NOMO-1 (cell line): ENCODE results near the gene SLC24A3.

Source experiments
- DNase-seq, 2 experiments: peaks; one replicate each; lab custom pipeline; 2025; ENCODE audit not compliant: unreplicated experiment in 2 of 2; lab: John Stamatoyannopoulos, UW

SLC24A3 gene

DNA sequence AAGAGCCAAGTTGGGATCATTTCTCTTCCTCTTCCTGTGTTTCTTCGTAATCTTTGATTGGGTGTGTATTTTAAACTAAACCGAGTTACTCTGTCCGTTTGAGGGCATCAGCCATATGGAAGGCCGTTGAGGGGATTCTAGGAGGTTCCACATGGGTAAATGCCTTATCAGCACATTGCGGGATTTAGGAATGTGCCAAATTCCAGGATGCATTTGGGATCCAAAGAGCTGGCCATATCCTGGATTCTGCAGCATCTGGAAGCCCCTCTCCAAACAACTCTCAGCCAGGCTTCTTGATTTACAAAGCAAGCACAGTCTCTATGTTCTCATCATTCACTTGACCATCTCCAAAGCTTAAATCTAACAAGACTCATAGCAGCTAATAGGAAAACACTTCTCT lies 478.0 kb downstream of the SLC24A3 start:
- no peak for DNase-seq

DNA sequence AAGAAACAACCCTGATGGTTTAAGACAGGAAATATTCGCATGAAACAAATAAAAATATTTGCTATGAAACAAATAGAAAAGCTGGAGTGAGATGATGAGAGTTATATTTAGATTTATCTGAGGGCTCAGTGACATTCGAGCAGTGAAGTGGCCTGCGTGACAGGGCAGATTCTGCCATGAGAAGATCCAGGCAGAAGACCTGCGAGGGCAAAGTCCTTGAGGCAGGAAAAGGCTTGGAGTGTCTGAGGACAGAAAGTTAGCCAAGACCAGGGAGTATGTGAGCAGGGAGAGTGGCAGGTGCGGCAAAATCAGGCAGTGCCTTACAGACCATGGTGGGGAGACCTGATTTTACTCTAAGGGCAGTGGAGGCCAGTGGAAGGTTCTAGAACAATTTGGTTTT lies 478.7 kb downstream of the SLC24A3 start:
- no peak for DNase-seq

DNA sequence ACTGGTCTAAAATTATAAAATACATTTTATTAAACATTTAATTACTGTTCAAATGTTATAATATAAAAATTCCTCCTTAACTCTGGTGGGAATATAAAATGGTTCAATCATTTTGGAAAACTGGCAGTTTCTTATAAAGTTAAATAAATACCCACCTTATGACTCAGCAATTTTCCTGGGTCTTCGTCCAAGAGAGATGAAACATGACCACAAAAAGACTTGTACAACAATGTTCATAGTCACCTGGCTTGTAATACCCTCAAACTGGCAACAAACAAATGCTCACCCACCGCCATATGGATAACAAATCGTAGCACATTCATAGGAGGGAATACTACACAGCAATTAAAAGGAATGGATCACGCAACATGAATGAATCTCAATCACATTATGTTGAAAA lies 479.7 kb downstream of the SLC24A3 start:
- no peak for DNase-seq

DNA sequence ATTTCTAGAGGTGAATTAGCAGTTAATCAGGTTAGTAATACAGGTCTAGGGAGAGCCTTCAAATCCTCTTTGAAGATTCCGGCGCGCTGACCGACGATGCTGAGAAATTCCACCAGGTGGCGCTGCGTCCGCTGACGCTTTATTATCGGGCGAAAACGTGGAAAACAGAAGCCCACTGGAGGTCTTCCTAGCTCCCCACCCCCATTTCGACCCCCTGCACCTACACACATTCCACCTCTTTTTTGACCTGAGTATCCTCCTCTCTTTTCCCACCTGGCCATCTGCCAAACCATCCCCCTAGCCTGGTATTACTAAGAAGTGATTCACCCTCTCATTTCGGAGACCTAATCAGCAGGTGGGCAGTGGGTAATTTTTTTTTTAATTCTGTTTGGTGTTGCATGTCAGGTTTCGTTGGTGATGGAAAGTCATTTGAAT lies 480.3 kb downstream of the SLC24A3 start:
- DNase-seq, result peak in 1 of 2 experiments; percentile 21

DNA sequence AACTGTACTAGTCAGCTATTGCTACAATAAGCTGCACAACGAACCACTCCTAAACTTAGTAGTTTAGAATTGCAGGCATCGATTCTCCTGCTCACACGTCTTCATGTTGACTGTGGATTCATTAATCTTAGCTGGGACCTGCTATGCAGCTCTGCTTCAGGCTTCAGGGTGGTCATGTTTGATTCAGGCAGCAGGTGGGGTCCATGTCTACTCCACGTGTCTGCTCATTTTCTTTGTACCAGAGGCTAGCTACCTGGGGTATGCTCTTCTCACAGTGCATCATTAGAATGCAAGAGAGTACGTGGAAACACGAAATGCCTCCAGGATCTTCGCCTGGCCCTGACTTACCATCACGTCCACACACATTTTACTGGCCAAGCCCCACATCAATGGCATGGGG lies 481.1 kb downstream of the SLC24A3 start:
- DNase-seq, result no peak

DNA sequence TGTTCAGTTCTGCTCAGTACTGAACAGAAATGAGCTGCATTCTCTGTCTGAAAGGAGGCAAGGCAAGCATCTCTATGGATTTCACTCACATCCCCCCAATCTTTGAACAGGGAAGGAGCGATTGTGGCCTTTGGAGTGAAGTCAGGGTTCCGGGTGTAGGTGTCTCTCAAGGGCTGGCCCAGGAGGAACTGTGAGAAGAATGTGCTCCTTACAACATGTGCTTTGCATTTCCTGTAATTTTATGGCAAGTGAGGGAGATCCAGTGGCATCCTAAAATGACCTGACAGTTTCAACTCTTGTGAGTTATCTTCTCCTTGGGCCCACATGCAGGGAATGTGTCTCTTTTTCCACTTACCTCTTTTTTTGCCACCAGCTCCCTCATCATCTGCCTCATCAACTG lies 482.6 kb downstream of the SLC24A3 start:
- DNase-seq, result peak; percentile 31 to 35

DNA sequence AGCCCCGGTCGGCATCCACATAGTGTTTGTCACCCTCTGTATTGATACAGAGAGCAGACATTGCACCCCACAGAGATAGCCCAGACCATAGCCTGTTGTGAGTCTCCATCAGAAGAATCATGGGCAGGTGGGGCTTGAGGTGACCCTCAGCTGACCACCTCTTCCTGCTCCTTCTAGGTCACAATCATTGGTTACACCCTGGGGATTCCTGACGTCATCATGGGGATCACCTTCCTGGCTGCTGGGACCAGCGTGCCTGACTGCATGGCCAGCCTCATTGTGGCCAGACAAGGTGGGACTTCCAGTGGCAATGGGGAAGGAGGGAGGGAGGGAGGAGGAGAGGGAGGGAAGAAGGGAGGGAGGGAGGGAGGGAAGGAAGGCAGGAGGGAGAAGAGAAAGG lies 484.2 kb downstream of the SLC24A3 start:
- DNase-seq, result no peak

DNA sequence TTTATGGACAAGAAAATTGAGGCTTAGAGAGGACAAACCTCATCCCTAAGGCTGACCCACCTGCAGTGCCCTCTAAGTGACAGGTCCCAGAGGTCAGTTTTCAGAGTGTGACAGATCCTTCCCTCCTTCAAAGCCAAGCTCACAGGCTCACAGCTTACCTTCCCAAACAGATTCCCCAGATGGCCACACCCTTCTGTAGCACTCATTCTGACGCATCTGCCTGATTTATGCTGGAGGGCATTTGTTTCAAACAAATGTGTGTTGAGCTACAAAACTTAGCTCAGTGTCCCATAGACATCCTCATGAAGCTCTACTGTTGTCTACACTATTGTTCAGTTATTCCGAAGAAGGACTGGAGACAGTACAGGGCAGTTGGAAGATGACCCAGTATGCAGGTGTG lies 485.0 kb downstream of the SLC24A3 start:
- DNase-seq, result no peak

DNA sequence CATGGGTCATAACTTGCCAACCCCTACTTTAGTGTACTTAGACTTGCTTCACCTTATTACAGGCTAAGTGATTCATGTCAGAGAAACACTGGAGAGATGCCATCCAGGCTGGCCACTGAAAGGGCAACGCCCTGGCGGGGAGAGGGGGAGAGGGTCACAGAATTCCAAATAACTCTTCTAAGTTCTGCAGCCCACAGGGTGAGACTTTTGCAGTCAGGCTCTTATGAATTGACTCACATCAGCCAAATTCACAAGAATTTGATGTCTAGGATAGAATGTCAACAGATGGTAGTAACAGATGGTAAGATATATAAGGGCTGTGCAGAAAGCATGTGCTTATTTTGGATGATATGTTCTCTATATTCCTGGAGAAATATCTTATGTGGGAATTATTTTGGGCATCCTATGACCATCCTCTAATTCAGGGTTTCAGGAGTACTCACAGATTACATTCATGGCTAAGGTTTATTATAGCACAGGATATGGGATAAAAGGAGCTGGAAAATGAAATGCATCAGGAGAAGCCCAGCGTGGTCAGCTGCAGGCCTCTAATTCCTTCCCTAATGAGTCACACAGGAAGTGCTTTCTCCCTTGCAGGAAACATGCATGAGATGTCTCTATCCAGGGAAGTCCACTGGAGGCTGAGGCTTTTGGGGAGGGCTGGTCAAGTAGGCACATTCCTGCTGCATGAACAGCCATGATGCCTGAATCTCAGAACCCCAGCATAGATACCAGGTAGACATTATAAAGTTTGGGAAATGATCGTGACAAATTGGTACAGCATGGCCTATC lies 486.9 kb downstream of the SLC24A3 start:
- DNase-seq, result no peak

DNA sequence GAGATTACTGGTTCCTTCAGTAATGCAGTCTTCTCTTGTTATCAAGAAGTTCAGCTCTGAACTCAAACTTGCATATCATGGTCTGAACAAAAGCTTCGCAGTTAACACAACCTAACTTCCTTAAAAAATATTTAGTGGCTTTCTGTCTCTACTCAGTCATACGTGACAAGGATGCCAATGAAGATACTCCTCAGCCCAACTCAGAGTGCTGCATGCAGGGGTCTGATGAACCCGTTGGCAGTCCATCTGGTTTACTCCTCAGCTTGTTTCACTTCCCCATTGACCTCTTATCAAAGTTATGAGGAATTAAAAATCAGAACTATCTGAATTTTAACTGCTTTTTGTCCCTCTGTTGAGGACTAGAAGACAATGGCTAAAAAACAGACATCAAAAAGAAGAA lies 489.0 kb downstream of the SLC24A3 start:
- peak; percentile 53 to 91 for DNase-seq

DNA sequence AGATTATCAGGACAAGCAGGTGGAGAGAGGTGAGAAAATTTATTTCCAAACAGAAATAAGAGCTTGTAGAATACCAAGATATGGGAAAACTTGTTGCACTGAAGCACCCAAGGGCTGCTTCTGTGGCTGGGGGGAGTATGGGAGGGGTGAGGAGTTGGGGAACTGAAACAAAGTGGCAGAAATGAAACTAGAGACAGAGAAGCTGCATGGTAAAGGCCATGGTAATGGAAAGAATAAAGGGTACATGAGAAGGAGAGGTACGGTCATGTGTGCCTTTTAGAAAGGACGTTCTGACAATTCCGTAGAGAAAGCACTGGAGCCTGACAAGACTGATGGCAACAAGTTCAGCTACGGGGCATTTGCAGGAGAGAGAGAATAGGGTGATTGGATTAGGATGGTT lies 494.0 kb downstream of the SLC24A3 start:
- DNase-seq, result peak; percentile 61 to 87

DNA sequence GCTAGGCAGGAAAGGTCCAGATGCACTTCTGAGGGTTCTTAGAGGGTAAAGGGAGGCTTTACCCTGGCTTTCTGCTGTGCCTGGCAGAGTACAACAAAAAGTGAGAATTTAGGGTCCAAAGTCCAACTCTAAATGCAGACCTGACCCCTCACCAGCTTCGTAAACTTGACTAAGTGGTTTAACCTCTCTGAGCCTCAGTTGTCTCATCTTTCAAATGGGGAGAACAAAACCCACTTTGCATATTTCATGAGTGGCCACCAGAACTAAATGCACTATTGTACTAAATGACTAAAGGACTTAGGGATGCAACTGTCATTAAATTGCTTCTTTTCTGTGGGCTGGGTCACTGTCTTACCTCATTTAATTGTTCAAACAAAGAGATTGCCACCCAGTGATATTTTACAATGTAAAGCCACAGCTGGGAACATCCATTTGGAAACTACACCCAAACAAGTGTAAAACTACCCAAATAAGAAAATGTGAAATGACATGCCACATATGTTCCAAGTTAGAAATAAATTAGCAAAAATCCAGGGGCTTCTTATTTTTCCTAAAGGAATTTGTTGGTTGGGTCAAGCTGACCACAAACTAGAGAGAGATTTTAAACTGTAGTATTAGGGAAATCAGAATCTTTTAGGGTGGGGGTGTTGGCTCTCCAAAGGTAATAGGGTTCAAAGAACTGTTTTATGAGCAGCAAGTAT lies 497.3 kb downstream of the SLC24A3 start:
- DNase-seq, result no peak

DNA sequence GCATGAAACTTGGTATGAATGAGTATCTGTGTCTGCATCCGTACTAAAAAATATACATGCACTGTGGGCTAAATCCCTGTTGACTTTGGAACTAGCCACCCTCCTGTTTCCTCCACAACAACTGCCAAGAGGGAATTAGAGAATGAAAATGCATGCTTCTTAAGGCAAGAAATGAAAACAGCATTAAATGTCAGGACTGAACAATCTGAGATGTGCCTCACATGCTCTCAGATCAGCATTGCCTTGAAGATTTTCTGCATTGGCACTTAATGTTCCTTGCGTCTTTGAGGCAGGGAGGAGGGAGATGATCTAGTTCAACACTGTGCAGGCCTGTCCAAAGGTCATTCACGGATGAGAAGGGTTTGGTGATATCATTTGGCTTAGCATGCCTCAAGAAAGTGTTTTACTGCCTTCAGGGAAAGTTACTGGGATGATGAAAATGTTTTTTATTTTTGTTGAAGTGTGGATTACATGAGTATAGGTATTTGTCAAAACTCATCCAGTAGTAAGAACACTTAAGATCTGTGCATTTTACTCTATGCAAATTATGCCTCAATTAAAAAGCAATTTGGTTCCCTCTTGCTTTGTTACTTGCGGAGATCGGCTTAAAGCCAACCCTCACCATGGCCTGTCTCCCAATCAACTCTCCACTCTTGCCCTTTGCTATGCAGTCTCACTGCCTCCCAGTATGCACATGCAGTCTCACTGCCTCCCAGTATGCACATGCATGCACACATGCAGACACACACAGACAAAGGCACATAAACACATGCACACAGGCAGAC lies 498.1 kb downstream of the SLC24A3 start:
- no peak for DNase-seq

DNA sequence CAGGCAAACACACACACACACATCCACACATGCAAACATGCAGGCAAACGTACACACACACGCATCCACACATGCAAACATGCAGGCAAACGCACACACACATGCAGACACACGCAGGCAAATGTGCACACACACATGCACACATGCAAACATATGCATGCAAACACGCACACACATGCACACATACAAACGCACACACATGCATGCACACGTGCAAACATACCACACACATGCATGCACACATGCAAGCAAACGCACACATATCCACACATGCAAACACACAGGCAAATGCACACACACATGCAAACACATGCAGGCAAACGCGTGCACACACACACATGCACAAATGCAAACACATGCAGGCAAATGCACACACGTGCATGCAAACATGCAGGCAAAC lies 498.7 kb downstream of the SLC24A3 start:
- no peak for DNase-seq

DNA sequence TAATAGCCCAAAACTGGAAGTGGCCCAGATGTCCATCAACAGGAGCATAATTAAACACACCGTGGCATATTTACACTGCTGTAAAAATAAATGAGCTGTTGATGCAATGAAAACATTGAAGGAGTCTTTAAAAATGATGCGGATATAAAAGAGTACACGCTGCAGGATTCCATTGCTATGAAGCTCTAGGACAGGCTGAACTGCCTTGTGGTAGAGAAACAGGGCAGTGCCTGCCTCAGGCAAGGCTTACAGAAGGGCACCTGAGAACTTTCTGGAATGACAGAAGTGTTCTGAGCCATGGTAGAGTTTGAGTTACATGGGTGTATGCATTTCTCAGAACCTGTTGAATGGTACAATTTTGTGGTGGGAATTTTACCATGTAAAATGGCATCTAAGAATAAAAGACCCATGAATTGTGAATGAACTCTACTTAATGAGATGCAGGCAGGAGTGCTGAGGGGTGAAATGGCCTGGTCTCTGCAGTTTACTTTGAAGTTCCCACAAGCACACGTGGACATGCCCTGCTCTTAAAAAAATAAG lies 500.3 kb downstream of the SLC24A3 start:
- no peak for DNase-seq

DNA sequence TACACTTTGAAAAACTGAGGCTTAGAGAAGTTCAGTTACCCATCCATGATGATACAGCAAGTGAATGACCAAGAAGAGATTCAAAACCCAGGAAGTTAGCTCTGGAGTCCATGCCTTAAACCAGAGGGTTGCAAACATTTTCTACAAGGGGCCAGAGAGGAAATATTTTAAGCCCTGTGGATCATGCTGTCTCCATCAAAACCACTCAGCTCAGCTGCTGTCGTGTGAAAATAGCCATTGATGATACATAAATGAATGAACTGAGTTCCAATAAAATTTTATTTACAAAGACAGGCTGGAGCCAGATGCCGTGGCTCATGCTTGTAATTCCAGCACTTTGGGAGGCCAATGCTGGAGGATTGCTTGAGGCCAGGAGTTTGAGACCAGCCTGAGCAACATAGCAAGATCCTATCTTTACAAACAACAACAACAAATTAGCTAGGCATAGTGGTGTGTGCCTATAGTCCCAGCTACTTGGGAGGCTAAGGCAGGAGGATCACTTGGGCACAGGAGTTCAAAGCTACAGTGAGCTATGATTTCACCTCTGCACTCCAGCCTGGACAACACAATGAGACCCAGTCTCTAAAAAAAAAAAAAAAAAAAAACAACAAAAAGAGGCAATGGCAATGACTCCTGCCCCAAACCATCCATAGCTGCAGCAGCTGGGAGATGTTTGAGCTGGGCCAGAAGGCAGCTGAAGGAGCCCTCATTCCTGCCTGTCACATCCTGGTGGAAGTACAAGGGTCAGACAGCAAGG lies 501.6 kb downstream of the SLC24A3 start:
- DNase-seq, result no peak

DNA sequence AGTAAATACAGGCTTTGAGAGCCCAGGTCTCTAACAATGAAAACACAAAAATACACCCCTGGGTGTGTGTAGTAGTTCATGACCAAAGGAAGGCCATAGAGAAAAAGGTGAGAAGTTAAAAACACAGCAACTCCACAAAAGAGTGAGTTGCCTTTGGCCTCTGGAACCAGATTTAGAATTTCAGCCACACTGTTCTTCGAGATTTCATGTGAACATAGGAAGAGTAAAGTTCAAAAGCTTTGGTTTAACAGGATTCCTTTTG lies 502.1 kb downstream of the SLC24A3 start:
- DNase-seq, result no peak

DNA sequence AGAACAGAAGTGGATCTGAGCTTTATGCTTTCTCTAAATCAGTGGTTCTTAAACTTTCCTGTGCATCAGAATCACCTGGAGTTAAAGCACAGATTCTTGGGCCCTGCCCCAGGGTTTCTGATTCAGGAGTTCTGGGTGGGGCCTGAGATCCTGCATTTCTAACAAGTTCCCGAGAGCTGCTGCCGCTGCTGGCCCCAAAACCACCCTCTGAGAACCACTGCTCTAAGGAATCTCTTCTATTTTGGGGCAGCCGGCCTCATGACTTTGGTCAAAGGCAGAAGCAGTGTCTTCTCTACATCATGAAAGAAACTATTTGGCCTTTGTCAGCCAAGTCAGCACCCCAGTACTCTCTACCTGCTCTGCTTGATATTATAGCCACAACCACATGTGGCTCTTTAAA lies 503.5 kb downstream of the SLC24A3 start:
- DNase-seq, result no peak

DNA sequence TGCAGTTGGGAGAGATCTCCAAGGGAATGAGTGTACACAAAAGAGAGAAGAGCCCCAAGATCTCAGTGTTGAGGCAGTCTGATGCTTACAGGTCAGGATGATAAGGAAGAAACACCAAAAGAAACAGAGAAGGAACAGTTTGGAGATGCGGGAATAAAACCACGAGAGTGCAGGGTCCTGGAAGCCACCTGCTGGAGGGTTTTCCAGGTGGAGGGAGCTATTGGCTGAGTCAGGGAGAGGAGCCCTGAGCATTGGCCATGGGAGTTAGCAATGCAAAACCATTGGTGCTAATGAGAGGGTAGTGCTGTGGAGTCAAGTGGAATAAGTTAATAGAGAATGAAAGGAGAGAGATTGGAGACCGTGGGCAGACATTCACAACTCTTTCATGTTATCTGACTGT lies 506.4 kb downstream of the SLC24A3 start:
- no peak for DNase-seq

DNA sequence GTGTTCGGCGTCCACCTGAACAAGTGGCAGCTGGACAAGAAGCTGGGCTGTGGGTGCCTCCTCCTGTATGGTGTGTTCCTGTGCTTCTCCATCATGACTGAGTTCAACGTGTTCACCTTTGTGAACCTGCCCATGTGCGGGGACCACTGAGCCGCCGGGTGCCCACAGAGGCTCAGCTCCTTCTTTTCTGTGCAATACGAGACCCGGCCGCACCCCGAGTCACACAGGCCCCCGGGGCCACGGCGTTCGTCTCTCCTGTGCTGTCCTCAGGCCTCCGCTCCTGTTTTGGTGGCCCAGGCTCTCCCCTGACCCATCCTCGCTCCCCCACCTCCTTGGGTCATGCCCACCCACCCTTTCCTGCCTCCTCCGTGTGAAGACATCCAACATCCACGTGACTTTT lies 508.5 kb downstream of the SLC24A3 start:
- DNase-seq, result no peak

DNA sequence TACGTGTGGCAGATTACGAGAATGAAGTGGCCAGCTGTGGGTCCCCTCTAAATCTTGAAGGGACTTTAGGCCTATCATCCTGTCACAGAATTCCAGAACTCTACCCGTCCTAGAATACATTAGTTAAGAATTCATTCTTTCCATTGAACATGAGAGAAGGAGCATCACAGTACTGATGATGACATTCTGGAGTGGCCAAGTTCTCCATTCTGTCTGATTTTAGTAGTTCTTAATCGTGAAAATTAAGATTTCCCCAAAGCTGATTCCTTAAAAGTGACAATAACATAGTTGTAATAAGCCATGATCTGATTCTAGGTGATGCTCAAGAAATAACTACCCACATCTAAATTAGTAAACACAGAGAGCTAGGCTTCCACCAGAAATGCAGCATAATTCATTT lies 510.6 kb downstream of the SLC24A3 start:
- no peak for DNase-seq
